Measurements from ENCODE around the gene SOX4.

DNA sequence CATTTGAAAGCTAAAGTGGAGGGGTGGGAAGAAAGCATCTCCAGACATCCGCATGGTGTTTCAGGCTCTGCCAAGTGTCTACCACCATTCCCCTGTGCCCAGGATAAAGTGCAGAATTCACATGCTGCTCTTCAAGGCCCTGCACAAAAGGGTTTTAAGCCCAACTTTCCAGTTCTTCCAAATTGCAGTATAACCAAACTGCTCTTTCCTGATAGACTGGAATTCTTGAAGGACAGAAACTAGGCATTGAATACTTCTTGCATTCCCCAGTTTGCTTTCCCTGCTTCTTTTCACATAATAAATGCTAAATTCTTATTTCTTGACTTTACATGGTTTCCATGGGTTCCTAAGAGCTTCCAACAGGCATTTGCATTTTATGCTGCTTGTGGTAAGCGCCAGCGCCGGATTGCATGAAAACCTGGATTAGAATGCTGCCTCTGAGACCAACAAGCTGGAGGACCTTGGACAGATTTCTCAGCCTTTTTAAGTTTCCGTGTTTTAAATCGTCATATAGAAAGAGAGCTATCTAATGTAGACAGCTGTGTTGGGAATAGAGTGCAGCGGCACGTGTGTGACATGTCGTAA, 7.9 kb downstream of the SOX4 start:
- TF ChIP-seq POU2F2 (IDR thresholded peaks at IDR 0.05; ENCODE audit: low read depth, low read length) (no peak), POLR2A (IDR thresholded peaks at IDR 0.05; ENCODE audit: low read depth, low read length) (no peak), POLR2AphosphoS5 (IDR thresholded peaks at IDR 0.05; ENCODE audit: low read depth, low read length) (0 out of 2 replicates have a peak, but pooled peaks have one; percentile 63)

All from GM12891 (cell line).